ENCODE results near the gene SULT2B1. TPM values are rescaled to one million over a fixed set of nuclear protein-coding genes. Genes with fewer than 3 reads are reported as not detected.

Gene SULT2B1
- polyA plus RNA-seq, 2 of the 4 experiments (the other 2 are of a cell fraction), result 22.2 to 34.3 TPM

GRCh38 chr19:48511321-48511731 lies 40.6 kb upstream of the SULT2B1 start:
- Histone ChIP-seq H3K4me2 (peak overlapping the region; percentile 86), H3K27ac (peak overlapping the region; percentile 56 to 92), H3K4me3 (peak overlapping the region; percentile 34), H3K9me3 (no peaks in the 10 kb centered on the region), H3K4me1 (peaks cover 30% of the 10 kb centered on the region)
- DNase-seq (ENCODE audit: low read depth in 1 of 2, low spot score in 1 of 2) (no peak), ATAC-seq (peak; percentile 1 to 16; a peak in 3 of 6 replicates), FAIRE-seq (no peak)
- ChIA-PET POLR2A (interaction anchor here (1.0 to 1.1 kb wide), 2 partner anchors 24 to 108 kb away, joined by 3 read pairs; partner anchors contain the start of gene SPHK2), CTCF (interaction anchor here (1.3 to 10.2 kb wide), 6 partner anchors 21 to 97 kb away, joined by 5 to 618 read pairs (median 96); partner anchors contain the start of gene SPACA4)
- WGBS (ENCODE audit: missing lambda C conversion rate), result 43% methylated on average over 10 of the region's 32 CpGs
- TF ChIP-seq MYC (IDR thresholded peaks at IDR 0.05; ENCODE audit: borderline replicate concordance, low read length), result no peak
- no peak for TF ChIP-seq EHF (CRISPR knock-in tag; IDR thresholded peaks at IDR 0.05)
- TF ChIP-seq FOSB (CRISPR knock-in tag; IDR thresholded peaks at IDR 0.05), result no peak
- TF ChIP-seq HES2 (IDR thresholded peaks at IDR 0.05), result no peak
- TF ChIP-seq HOXA7 (CRISPR knock-in tag; IDR thresholded peaks at IDR 0.05), result no peak
- no peak for TF ChIP-seq PHF8 (IDR thresholded peaks at IDR 0.05; ENCODE audit: borderline replicate concordance, low read depth)
- TF ChIP-seq RCOR1 (IDR thresholded peaks at IDR 0.05; ENCODE audit: low read depth, low read length), result no peak
- TF ChIP-seq NR3C1 (IDR thresholded peaks at IDR 0.05), result no peak
- no peak for TF ChIP-seq HEYL (CRISPR knock-in tag; IDR thresholded peaks at IDR 0.05)

GRCh38 chr19:48511800-48512503 lies 40.0 kb upstream of the SULT2B1 start, which contains the start of gene LMTK3:
LMTK3 (minus strand) TSS chr19:48511835; CDS start chr19:48511576, 259 bp downstream.
- POLR2A ChIA-PET, result interaction anchor here (1.3 kb wide), 1 partner anchor 18 kb away, joined by 3 read pairs; no protein-coding TSS in a partner anchor
- peak; percentile 11 to 20; a peak in 5 of 6 replicates for ATAC-seq

GRCh38 chr19:48512504-48513288 lies 39.3 kb upstream of the SULT2B1 start:
- ChIA-PET CTCF (interaction anchor here (1.3 to 10.2 kb wide), 7 partner anchors 7 to 122 kb away, joined by 4 to 101 read pairs (median 6); partner anchors contain the start of gene KDELR1), POLR2A (interaction anchor here (1.3 to 1.4 kb wide), 2 partner anchors 19 to 43 kb away, joined by 3 to 5 read pairs; no protein-coding TSS in a partner anchor)
- peak; percentile 38 to 76; a peak in 2 of 4 replicates for TF ChIP-seq CEBPB (IDR thresholded peaks at IDR 0.05)
- TF ChIP-seq EHF (CRISPR knock-in tag; IDR thresholded peaks at IDR 0.05), result no peak
- DNase-seq (ENCODE audit: low read depth in 1 of 2, low spot score in 1 of 2) (no peak), ATAC-seq (no peak), FAIRE-seq (peak; percentile 54)
- peak overlapping the region; percentile 86 for H3K4me2 ChIP-seq
- H3K9me3 ChIP-seq, result no peaks in the 10 kb centered on the region
- H3K27ac ChIP-seq, result peak overlapping the region; percentile 92 to 93
- H3K4me3 ChIP-seq, result peak overlapping the region; percentile 59
- H3K4me1 ChIP-seq, result peaks cover 34% of the 10 kb centered on the region
- WGBS (ENCODE audit: missing lambda C conversion rate), result 54% methylated on average over 19 of the region's 19 CpGs

More at GRCh38 chr19:48511800-48512503, 40.0 kb upstream of the SULT2B1 start, which contains the start of gene LMTK3:
- H3K27ac ChIP-seq, result peak within 1 kb of the TSS; percentile 56 to 92
- CTCF ChIA-PET, result interaction anchor here (1.4 to 10.2 kb wide), 3 partner anchors 19 to 74 kb away, joined by 4 to 101 read pairs (median 11); no protein-coding TSS in a partner anchor
- H3K4me2 ChIP-seq, result peak within 1 kb of the TSS; percentile 86
- peak; percentile 75 to 85 for DNase-seq (ENCODE audit: low read depth in 1 of 2, low spot score in 1 of 2)
- H3K9me3 ChIP-seq, result no peaks in the 10 kb centered on the region
- peaks cover 34% of the 10 kb centered on the region for H3K4me1 ChIP-seq
- 59% methylated on average over 25 of the region's 32 CpGs for WGBS (ENCODE audit: missing lambda C conversion rate)
- FAIRE-seq, result no peak
- TF ChIP-seq, protein P1, sequence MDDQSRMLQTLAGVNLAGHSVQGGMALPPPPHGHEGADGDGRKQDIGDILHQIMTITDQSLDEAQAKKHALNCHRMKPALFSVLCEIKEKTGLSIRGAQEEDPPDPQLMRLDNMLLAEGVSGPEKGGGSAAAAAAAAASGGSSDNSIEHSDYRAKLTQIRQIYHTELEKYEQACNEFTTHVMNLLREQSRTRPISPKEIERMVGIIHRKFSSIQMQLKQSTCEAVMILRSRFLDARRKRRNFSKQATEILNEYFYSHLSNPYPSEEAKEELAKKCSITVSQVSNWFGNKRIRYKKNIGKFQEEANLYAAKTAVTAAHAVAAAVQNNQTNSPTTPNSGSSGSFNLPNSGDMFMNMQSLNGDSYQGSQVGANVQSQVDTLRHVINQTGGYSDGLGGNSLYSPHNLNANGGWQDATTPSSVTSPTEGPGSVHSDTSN (IDR thresholded peaks at IDR 0.05), result peak; percentile 59; the same call in 1 of the 2 replicates
- TF ChIP-seq TP53 (CRISPR knock-in tag; IDR thresholded peaks at IDR 0.05), result no peak
- H3K4me3 ChIP-seq, result peak within 1 kb of the TSS; percentile 34

Measured in A549 (cell line).